ENCODE measurements around the gene PSMB11.

- TF ChIP-seq CTCF (IDR thresholded peaks at IDR 0.05 in 2 of 3, conservative IDR thresholded peaks at IDR 0.05 in 1 of 3; ENCODE audit: borderline replicate concordance in 1 of 3, insufficient read depth in 1 of 3, low read depth in 2 of 3, low read length in 2 of 3) (no peak), POLR2AphosphoS5 (IDR thresholded peaks at IDR 0.05; ENCODE audit: low read depth, low read length) (no peak), SRF (IDR thresholded peaks at IDR 0.05; ENCODE audit: low read depth) (no peak), CBX3 (IDR thresholded peaks at IDR 0.05; ENCODE audit: low read depth) (no peak), SIN3A (IDR thresholded peaks at IDR 0.05; ENCODE audit: low read depth) (no peak), CEBPB (IDR thresholded peaks at IDR 0.05; ENCODE audit: low read depth) (no peak), EZH2phosphoT487 (IDR thresholded peaks at IDR 0.05; ENCODE audit: borderline replicate concordance) (no peak), POLR2A (IDR thresholded peaks at IDR 0.05; ENCODE audit: borderline replicate concordance, extremely low read depth, insufficient read depth, insufficient read length) (no peak), REST (IDR thresholded peaks at IDR 0.05; ENCODE audit: low read depth) (no peak), YY1 (IDR thresholded peaks at IDR 0.05; ENCODE audit: extremely low read depth, insufficient replicate concordance, low read depth, low read length) (no peak), EGR1 (IDR thresholded peaks at IDR 0.05; ENCODE audit: low read depth) (no peak), ZBTB33 (IDR thresholded peaks at IDR 0.05; ENCODE audit: extremely low read depth, insufficient replicate concordance, low read length) (no peak)
Observed at GRCh38 chr14:22993517-22993916, 48.5 kb upstream of the PSMB11 start.
